ENCODE results near the gene PITHD1. TPM values are rescaled to one million over a fixed set of nuclear protein-coding genes. Genes with fewer than 3 reads are reported as not detected.
"Not testable (repeated sequence)": the region's sequence is repeated elsewhere in the genome, so short reads cannot be mapped to it uniquely, and the experiment has no call there.

The PITHD1 gene, protein sequence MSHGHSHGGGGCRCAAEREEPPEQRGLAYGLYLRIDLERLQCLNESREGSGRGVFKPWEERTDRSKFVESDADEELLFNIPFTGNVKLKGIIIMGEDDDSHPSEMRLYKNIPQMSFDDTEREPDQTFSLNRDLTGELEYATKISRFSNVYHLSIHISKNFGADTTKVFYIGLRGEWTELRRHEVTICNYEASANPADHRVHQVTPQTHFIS
- total RNA-seq = 100 to 1,000 TPM in 1 of 4 donors, 10 to 100 TPM in 3; 77.0 to 115 (median 85.7) TPM

DNA sequence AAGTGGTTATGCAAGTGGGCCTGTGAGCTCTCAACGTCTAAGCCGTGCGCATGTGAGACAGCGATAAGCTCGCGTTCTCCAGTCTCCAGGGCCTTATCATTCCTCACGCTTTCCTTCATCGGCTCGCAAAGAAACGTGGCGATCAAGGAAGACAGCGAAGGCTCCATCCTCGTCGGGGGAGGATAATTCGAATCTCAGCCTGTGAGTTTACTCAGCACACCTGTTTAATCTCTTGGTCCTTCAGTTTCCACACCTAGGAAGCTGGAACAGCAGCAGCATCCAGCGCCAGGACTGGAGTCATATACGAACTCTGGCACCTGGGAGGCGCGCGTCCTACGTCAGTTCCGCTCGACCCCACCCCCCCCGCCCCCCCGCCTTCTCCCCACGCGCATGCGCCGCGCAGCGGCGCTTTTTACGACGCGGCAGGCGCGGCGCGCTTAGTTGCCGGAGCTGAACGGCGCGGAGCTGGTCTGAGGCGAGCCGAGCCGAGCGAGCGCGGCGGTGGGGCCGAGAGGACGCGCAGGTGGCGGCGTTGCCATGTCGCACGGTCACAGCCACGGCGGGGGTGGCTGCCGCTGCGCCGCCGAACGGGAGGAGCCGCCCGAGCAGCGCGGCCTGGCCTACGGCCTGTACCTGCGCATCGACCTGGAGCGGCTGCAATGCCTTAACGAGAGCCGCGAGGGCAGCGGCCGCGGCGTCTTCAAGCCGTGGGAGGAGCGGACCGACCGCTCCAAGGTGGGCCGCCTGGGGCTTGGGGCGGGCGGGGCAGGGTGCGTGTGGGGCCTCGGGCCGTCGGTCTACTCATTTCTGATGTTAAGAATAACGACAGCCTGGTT is at the start of gene PITHD1:
PITHD1 (plus strand) TSS at position 440 of the 836 bp plus-strand sequence; CDS start at position 538, 98 bp downstream.
- peak within 1 kb of the TSS; percentile 65 for H3K4me3 ChIP-seq (ENCODE audit: low read depth, poor library complexity, severe bottlenecking)
- DNase-seq (ENCODE audit: low spot score in 2 of 2) = peak; percentile 63 to 94
- TF ChIP-seq, protein P1, sequence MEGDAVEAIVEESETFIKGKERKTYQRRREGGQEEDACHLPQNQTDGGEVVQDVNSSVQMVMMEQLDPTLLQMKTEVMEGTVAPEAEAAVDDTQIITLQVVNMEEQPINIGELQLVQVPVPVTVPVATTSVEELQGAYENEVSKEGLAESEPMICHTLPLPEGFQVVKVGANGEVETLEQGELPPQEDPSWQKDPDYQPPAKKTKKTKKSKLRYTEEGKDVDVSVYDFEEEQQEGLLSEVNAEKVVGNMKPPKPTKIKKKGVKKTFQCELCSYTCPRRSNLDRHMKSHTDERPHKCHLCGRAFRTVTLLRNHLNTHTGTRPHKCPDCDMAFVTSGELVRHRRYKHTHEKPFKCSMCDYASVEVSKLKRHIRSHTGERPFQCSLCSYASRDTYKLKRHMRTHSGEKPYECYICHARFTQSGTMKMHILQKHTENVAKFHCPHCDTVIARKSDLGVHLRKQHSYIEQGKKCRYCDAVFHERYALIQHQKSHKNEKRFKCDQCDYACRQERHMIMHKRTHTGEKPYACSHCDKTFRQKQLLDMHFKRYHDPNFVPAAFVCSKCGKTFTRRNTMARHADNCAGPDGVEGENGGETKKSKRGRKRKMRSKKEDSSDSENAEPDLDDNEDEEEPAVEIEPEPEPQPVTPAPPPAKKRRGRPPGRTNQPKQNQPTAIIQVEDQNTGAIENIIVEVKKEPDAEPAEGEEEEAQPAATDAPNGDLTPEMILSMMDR (IDR thresholded peaks at IDR 0.05) = no peak
- intact Hi-C loops (cut with DNase I; ENCODE audit: low total_unique reads) = no loop called here
- 0% methylated on average over 33 to 56 of the region's 91 CpGs for WGBS, 2 donors

DNA sequence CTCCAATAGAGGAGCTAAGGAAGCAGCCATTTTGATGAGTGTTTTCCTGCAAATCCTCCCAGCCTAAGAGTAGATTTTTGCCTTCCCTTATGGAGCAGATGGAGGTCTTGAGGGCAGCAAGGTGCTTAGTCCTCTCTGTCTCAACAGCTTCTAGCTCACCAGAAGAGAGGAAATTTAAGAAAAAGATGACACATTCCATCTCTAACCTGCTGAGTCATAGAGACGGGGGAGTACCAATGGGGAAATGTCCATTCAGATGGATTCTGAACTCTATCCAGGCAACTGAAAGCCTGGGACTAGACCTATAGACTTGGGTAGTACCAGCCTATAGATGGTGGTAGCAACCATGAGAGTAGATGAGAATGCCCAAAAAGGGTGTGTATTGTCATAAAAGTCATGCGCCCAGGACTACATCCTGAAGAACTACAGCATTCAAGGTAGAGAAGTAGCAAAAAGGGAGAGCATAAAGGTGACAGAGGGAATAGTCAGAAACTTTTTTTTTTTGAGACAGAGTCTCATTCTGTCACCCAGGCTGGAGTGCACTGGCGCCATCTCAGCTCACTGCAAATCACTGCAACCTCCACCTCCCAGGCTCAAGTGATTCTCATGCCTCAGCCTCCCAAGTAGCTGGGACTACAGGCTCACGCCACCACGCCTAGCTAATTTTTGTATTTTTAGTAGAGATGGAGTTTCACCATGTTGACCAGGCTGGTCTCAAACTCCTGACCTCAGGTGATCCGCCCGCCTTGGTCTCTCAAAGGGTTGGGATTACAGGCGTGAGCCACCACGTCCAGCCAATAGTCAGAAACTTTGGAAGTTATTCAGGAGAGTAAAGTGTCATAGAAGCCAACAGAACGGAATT is 45.6 kb upstream of the PITHD1 start:
- 95 to 96% methylated on average over 10 of the region's 10 CpGs for WGBS, 2 donors
- DNase-seq (ENCODE audit: low spot score in 2 of 2) = peak in 1 of 2 donors; percentile 37
- intact Hi-C loops (cut with DNase I; ENCODE audit: low total_unique reads) = no loop called here
- TF ChIP-seq POLR2A (IDR thresholded peaks at IDR 0.05) = no peak
- TF ChIP-seq, protein P1 (IDR thresholded peaks at IDR 0.05) = no peak
- no peak overlapping the region for H3K4me3 ChIP-seq (ENCODE audit: low read depth, poor library complexity, severe bottlenecking)

DNA sequence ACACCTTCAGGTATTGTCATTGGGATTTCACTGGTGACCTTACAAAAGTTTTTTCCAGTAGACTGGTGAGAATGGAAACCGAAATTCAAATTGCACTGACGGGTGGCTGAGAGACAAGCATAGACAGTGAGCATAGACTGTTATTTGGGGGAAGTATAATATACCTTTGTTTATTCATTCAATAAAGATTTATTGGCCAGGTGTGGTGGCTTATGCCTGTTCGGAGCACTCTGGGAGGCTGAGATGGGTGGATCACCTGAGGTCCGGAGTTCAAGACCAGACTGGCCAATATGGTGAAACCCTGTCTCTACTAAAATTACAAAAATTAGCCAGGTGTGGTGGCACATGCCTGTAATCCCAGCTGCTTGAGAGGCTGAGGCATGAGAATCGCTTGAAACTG is 44.9 kb upstream of the PITHD1 start:
- intact Hi-C loops (cut with DNase I; ENCODE audit: low total_unique reads); DNase-seq (ENCODE audit: low spot score in 2 of 2); H3K4me3 ChIP-seq (ENCODE audit: low read depth, poor library complexity, severe bottlenecking): not testable (repeated sequence)
- WGBS, 2 donors = 94 to 96% methylated on average over 5 of the region's 5 CpGs

DNA sequence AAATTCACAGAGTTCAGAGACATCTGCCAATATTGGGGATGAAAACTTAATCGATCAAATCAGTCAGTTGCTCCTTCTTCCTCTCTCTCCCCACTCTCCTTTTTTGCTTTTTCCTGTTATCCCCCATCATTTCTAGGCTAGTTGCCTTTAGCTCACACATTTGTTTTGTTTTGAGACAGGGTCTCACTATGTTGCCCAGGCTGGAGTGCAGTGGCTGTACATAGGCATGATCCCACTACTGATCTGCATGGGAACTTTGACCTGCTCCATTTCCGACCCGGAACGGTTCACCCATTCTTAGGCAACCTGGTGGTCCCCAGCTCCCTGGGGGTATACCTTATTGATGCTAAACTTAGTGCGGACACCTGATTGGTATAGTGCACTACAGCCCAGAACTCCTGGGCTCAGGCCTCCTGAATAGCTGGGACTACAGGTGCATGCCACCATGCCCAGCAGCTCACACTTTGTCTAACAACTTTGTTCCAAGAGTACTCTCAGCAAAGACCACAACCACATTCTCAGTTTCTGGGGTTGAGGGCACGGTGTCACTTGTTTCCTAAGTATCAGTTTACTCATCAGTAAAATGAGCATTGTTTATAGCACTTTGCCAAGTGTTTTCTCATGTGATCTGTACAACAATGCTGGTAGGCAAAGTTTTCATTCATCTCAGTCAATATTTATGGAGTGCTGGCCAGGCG is 41.6 kb upstream of the PITHD1 start:
- TF ChIP-seq, protein P1 (IDR thresholded peaks at IDR 0.05) = no peak
- TF ChIP-seq POLR2A (IDR thresholded peaks at IDR 0.05) = no peak
- no peak for DNase-seq (ENCODE audit: low spot score in 2 of 2)
- intact Hi-C loops (cut with DNase I; ENCODE audit: low total_unique reads) = no loop called here
- no peak overlapping the region for H3K4me3 ChIP-seq (ENCODE audit: low read depth, poor library complexity, severe bottlenecking)
- 89 to 94% methylated on average over 7 of the region's 7 CpGs for WGBS, 2 donors

DNA sequence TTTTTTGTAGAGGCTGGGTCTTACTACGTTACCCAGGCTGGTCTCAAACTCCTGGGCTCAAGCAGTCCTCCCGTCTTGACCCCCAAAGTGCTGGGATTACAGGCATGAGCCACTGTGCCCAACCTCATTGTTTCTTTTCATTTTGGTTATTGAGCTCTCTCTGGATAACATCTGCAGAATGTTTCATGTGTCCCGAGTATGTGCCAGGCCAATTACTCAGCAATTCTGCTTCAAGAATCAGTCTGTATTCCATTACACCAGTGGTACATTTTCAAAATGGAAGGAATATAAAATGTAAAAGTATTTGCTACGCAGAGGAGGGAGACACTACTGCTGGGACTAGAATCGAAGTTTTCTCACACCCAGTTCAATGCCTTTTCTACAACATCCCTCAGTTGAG is 36.6 kb upstream of the PITHD1 start:
- TF ChIP-seq, protein P1 (IDR thresholded peaks at IDR 0.05) = no peak
- TF ChIP-seq POLR2A (IDR thresholded peaks at IDR 0.05) = no peak
- DNase-seq (ENCODE audit: low spot score in 2 of 2) = peak in 1 of 2 donors; percentile 18
- WGBS, 2 donors = 64 to 74% methylated on average over 5 of the region's 5 CpGs
- intact Hi-C loops (cut with DNase I; ENCODE audit: low total_unique reads) = no loop called here
- no peak overlapping the region for H3K4me3 ChIP-seq (ENCODE audit: low read depth, poor library complexity, severe bottlenecking)

Data from lower leg skin (tissue), 4 donors.